ENCODE measurements around the gene UQCRC2.

UQCRC2 gene

GRCh38 chr16:21952040-21952792 is 945 bp upstream of the UQCRC2 start:
- Histone ChIP-seq H3K79me2 (ENCODE audit: insufficient read depth, low read length) (peaks cover 64% of the 10 kb centered on the region), H3K9ac (ENCODE audit: low read depth, low read length, poor library complexity, severe bottlenecking) (peak overlapping the region; percentile 93), H3K4me1 (ENCODE audit: insufficient read depth, low read length, poor library complexity, severe bottlenecking) (peaks cover 32% of the 10 kb centered on the region), H4K20me1 (ENCODE audit: insufficient read depth, low read length, poor library complexity, severe bottlenecking) (peaks cover 44% of the 10 kb centered on the region), H3K9me3 (ENCODE audit: insufficient read depth, low read depth, low read length) (no peaks in the 10 kb centered on the region), H3K4me3 (ENCODE audit: low read length, poor library complexity, severe bottlenecking) (peak overlapping the region; percentile 88), H2AFZ (ENCODE audit: low read length) (peak overlapping the region; percentile 97), H3F3A (ENCODE audit: low read depth) (no peaks in the 10 kb centered on the region), H3K36me3 (ENCODE audit: insufficient read depth, low read length) (peaks cover 3% of the 10 kb centered on the region; the same call in 1 of the 2 replicates), H3K4me2 (ENCODE audit: low read depth, low read length, poor library complexity, severe bottlenecking) (peak overlapping the region; percentile 98), H3K27me3 (ENCODE audit: insufficient read depth, low read length, poor library complexity, severe bottlenecking) (peaks cover 4% of the 10 kb centered on the region), H3K9me2 (replicated peaks; ENCODE audit: low read depth, low read length) (no peaks in the 10 kb centered on the region)
- no peak for TF ChIP-seq EZH2phosphoT487 (IDR thresholded peaks at IDR 0.05; ENCODE audit: borderline replicate concordance)
- TF ChIP-seq, protein P1, sequence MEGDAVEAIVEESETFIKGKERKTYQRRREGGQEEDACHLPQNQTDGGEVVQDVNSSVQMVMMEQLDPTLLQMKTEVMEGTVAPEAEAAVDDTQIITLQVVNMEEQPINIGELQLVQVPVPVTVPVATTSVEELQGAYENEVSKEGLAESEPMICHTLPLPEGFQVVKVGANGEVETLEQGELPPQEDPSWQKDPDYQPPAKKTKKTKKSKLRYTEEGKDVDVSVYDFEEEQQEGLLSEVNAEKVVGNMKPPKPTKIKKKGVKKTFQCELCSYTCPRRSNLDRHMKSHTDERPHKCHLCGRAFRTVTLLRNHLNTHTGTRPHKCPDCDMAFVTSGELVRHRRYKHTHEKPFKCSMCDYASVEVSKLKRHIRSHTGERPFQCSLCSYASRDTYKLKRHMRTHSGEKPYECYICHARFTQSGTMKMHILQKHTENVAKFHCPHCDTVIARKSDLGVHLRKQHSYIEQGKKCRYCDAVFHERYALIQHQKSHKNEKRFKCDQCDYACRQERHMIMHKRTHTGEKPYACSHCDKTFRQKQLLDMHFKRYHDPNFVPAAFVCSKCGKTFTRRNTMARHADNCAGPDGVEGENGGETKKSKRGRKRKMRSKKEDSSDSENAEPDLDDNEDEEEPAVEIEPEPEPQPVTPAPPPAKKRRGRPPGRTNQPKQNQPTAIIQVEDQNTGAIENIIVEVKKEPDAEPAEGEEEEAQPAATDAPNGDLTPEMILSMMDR (conservative IDR thresholded peaks at IDR 0.05; ENCODE audit: low read length): no peak

- H3K4me1 ChIP-seq (ENCODE audit: insufficient read depth, low read length, poor library complexity, severe bottlenecking): peaks cover 41% of the 10 kb centered on the region
- H3K9me2 ChIP-seq (replicated peaks; ENCODE audit: low read depth, low read length): no peaks in the 10 kb centered on the region
- peak overlapping the region; percentile 97 for H2AFZ ChIP-seq (ENCODE audit: low read length)
- peaks cover 4% of the 10 kb centered on the region for H3K27me3 ChIP-seq (ENCODE audit: insufficient read depth, low read length, poor library complexity, severe bottlenecking)
- peak overlapping the region; percentile 88 for H3K4me3 ChIP-seq (ENCODE audit: low read length, poor library complexity, severe bottlenecking)
- peak overlapping the region; percentile 98 for H3K4me2 ChIP-seq (ENCODE audit: low read depth, low read length, poor library complexity, severe bottlenecking)
- H4K20me1 ChIP-seq (ENCODE audit: insufficient read depth, low read length, poor library complexity, severe bottlenecking): peaks cover 50% of the 10 kb centered on the region
- H3F3A ChIP-seq (ENCODE audit: low read depth): no peaks in the 10 kb centered on the region
- peak overlapping the region; percentile 93 for H3K9ac ChIP-seq (ENCODE audit: low read depth, low read length, poor library complexity, severe bottlenecking)
- peaks cover 68% of the 10 kb centered on the region for H3K79me2 ChIP-seq (ENCODE audit: insufficient read depth, low read length)
- no peak for TF ChIP-seq EZH2phosphoT487 (IDR thresholded peaks at IDR 0.05; ENCODE audit: borderline replicate concordance)
- peaks cover 16% of the 10 kb centered on the region; the same call in 1 of the 2 replicates for H3K36me3 ChIP-seq (ENCODE audit: insufficient read depth, low read length)
- no peaks in the 10 kb centered on the region for H3K9me3 ChIP-seq (ENCODE audit: insufficient read depth, low read depth, low read length)
Measured at GRCh38 chr16:21953541-21953902, 361 bp downstream of the UQCRC2 start.

DNA sequence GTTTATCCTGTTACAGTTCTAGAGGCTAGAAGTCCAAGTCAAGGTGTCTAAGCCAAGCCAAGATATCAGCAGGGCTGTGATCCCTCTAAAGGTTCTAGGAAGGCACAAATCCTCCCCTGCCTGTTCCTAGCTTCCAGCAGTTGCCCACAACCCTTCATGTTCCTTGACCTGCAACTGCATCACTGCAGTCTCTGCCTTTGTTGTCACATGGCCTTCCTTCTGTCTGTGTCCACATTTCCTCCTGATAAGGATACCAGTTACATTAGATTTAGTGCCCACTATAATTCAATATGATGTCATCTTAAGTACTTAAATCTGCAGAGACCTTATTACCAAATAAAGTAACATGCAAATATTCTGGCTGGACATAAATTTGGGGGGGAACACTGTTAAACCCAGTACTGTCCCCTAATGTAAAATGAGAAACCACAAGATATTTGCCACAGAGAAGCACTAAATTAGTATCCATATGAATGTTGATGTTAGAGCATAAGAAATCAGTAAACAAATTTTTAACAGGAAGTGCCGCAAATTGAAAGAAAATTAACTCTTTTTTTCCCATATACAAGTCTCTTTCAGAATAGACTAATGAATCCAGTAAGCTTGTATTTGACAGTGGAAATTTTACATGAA is 4.7 kb downstream of the UQCRC2 start:
- TF ChIP-seq, protein P1 (conservative IDR thresholded peaks at IDR 0.05; ENCODE audit: low read length): no peak
- TF ChIP-seq EZH2phosphoT487 (IDR thresholded peaks at IDR 0.05; ENCODE audit: borderline replicate concordance): no peak
- Histone ChIP-seq H3K4me3 (ENCODE audit: low read length, poor library complexity, severe bottlenecking) (no peak overlapping the region), H3K36me3 (ENCODE audit: insufficient read depth, low read length) (peaks cover 52% of the 10 kb centered on the region; the same call in 1 of the 2 replicates), H3K4me2 (ENCODE audit: low read depth, low read length, poor library complexity, severe bottlenecking) (peak overlapping the region; percentile 47), H3K9ac (ENCODE audit: low read depth, low read length, poor library complexity, severe bottlenecking) (no peak overlapping the region), H3F3A (ENCODE audit: low read depth) (no peaks in the 10 kb centered on the region), H3K9me2 (replicated peaks; ENCODE audit: low read depth, low read length) (no peaks in the 10 kb centered on the region), H3K4me1 (ENCODE audit: insufficient read depth, low read length, poor library complexity, severe bottlenecking) (peaks cover 26% of the 10 kb centered on the region), H4K20me1 (ENCODE audit: insufficient read depth, low read length, poor library complexity, severe bottlenecking) (peaks cover 34% of the 10 kb centered on the region), H3K27me3 (ENCODE audit: insufficient read depth, low read length, poor library complexity, severe bottlenecking) (peaks cover 4% of the 10 kb centered on the region), H3K9me3 (ENCODE audit: insufficient read depth, low read depth, low read length) (no peaks in the 10 kb centered on the region), H2AFZ (ENCODE audit: low read length) (no peak overlapping the region), H3K79me2 (ENCODE audit: insufficient read depth, low read length) (peaks cover 44% of the 10 kb centered on the region)

Data from Loucy (cell line).